ENCODE results near the gene XPNPEP3.

DNA sequence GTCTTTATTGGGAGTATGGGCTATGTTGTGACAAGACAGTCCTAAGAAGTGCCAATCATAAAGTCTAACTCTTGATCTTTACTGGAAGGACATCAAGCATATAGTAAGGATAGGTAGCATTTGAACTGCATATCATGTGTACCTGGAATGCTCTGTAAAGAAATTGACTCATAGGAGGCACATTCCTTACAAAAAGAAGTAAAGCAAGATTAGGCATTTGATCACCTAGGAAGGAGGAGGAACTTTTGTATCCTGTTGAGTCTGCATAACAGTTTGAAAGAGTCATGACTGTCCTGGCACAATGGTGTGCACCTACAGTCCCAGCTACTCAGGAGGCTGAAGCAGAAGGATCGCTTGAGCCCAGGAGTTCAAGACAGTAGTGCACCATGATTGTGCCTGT is 47.2 kb downstream of the XPNPEP3 start:
- TF ChIP-seq EZH2 (IDR thresholded peaks at IDR 0.05; ENCODE audit: low read length) = no peak
- TF ChIP-seq, protein P1, sequence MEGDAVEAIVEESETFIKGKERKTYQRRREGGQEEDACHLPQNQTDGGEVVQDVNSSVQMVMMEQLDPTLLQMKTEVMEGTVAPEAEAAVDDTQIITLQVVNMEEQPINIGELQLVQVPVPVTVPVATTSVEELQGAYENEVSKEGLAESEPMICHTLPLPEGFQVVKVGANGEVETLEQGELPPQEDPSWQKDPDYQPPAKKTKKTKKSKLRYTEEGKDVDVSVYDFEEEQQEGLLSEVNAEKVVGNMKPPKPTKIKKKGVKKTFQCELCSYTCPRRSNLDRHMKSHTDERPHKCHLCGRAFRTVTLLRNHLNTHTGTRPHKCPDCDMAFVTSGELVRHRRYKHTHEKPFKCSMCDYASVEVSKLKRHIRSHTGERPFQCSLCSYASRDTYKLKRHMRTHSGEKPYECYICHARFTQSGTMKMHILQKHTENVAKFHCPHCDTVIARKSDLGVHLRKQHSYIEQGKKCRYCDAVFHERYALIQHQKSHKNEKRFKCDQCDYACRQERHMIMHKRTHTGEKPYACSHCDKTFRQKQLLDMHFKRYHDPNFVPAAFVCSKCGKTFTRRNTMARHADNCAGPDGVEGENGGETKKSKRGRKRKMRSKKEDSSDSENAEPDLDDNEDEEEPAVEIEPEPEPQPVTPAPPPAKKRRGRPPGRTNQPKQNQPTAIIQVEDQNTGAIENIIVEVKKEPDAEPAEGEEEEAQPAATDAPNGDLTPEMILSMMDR (optimal IDR thresholded peaks at IDR 0.05 in 1 of 3, IDR thresholded peaks at IDR 0.05 in 1 of 3, conservative IDR thresholded peaks at IDR 0.05 in 1 of 3; ENCODE audit: extremely low read depth in 1 of 3, insufficient read depth in 2 of 3, low read length in 3 of 3) = no peak

Measured in keratinocyte (primary cell).